Endometrium (tissue), 2 donors: ENCODE measurements around the gene RASD2.

Source experiments
- FAIRE-seq: peaks from 2 replicates; lab custom pipeline; 2012; peaks lifted over from hg19 to GRCh38; lab: Jason Lieb, UNC
- donor health status: control.
- donor health status: control.

The RASD2 gene

GRCh38 chr22:35560824-35561223 lies 20.2 kb downstream of the RASD2 start:
- FAIRE-seq: no peak

- no peak for FAIRE-seq
Measured at GRCh38 chr22:35561796-35562526, 21.3 kb downstream of the RASD2 start.

GRCh38 chr22:35563211-35563610 lies 22.6 kb downstream of the RASD2 start:
- no peak for FAIRE-seq

- FAIRE-seq: no peak
Measured at GRCh38 chr22:35564975-35565867, 24.6 kb downstream of the RASD2 start.

- no peak for FAIRE-seq
Measured at GRCh38 chr22:35567351-35568141, 26.9 kb downstream of the RASD2 start.

- FAIRE-seq: no peak
Measured at GRCh38 chr22:35568751-35569739, 28.4 kb downstream of the RASD2 start.

- no peak for FAIRE-seq
Measured at GRCh38 chr22:35569916-35570315, 29.3 kb downstream of the RASD2 start.

GRCh38 chr22:35570686-35571194 lies 30.1 kb downstream of the RASD2 start:
- FAIRE-seq: no peak

GRCh38 chr22:35572556-35572955 lies 31.9 kb downstream of the RASD2 start:
- no peak for FAIRE-seq

- no peak for FAIRE-seq
Measured at GRCh38 chr22:35575116-35575748, 34.6 kb downstream of the RASD2 start.

- FAIRE-seq: no peak
Measured at GRCh38 chr22:35576671-35577070, 36.0 kb downstream of the RASD2 start.

GRCh38 chr22:35577799-35578659 lies 37.4 kb downstream of the RASD2 start:
- no peak for FAIRE-seq

GRCh38 chr22:35578836-35579575 lies 38.4 kb downstream of the RASD2 start:
- FAIRE-seq: no peak

GRCh38 chr22:35580351-35581022 lies 39.9 kb downstream of the RASD2 start:
- FAIRE-seq: no peak

GRCh38 chr22:35581023-35581413 lies 40.4 kb downstream of the RASD2 start:
- FAIRE-seq: no peak

GRCh38 chr22:35582218-35582860 lies 41.7 kb downstream of the RASD2 start:
- FAIRE-seq: no peak

GRCh38 chr22:35582861-35583670 lies 42.4 kb downstream of the RASD2 start:
- FAIRE-seq: no peak
